ENCODE data around the gene KRTAP12-3. TPM values are rescaled to one million over a fixed set of nuclear protein-coding genes. Genes with fewer than 3 reads are reported as not detected.

The KRTAP12-3 gene
- polyA plus RNA-seq, 3 donors, result not detected

DNA sequence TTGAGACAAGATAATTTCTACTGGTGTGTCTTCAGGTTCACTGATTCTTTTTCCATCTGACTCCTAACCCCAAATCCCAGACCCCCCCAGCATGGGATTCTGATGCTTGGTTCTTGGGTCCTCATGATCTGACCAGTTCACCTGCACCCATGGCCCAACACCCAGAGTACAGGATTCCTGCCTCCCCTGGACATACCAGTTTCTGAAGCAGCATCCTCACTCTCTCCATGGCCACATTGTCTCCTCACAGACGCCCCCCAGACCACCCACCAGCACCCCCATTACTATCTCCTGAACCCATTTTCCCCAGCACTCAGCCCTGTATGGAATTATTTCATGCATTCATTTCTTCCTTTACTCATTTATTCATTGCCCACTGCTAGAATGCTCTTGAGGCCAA is 864 bp upstream of the KRTAP12-3 start:
- WGBS (ENCODE audit: insufficient coverage), result 80% methylated on average over 1 of the region's 1 CpG
- Histone ChIP-seq H3K36me3 (replicated peaks in 1 of 2; ENCODE audit: control insufficient read depth in 1 of 2, insufficient read depth in 2 of 2, low read length in 2 of 2) (no peaks in the 10 kb centered on the region), H3K4me3 (replicated peaks in 1 of 3; ENCODE audit: low read depth in 2 of 3, low read length in 3 of 3) (no peak overlapping the region), H3K4me2 (replicated peaks; ENCODE audit: extremely low read depth, low read length, poor library complexity, severe bottlenecking) (no peak overlapping the region), H4K20me1 (ENCODE audit: insufficient read depth, low read length) (no peaks in the 10 kb centered on the region), H3K9ac (ENCODE audit: insufficient read depth, low read length, poor library complexity, severe bottlenecking) (no peak overlapping the region), H3K27me3 (ENCODE audit: control insufficient read depth in 2 of 2, insufficient read depth in 2 of 2, low read length in 2 of 2) (no peaks in the 10 kb centered on the region), H3K79me2 (ENCODE audit: insufficient read depth, low read length) (no peaks in the 10 kb centered on the region), H2AFZ (ENCODE audit: insufficient read depth, low read depth, low read length, poor library complexity, severe bottlenecking) (no peak overlapping the region), H3K27ac (ENCODE audit: low read depth in 1 of 2, low read length in 2 of 2) (no peak overlapping the region), H3K9me3 (replicated peaks in 1 of 2; ENCODE audit: control insufficient read depth in 1 of 2, insufficient read depth in 1 of 2, low read length in 2 of 2) (peaks cover 16 to 51% of the 10 kb centered on the region in 2 donors), H3K4me1 (ENCODE audit: control insufficient read depth in 1 of 2, insufficient read depth in 2 of 2, low read length in 2 of 2) (no peaks in the 10 kb centered on the region)
- intact Hi-C loops (cut with micrococcal nuclease), result no loop called here
- DNase-seq, result no peak
- Mint-ChIP-seq H3K27me3 (ENCODE audit: low read depth in 3 of 3) (peaks cover 7 to 12% (median 10%) of the 10 kb centered on the region in 3 donors), H3K4me3 (no peak overlapping the region), H3K4me1 (no peaks in the 10 kb centered on the region), H3K9me3 (peaks cover 27 to 61% (median 51%) of the 10 kb centered on the region in 7 donors), H3K36me3 (no peaks in the 10 kb centered on the region), H3K27ac (no peak overlapping the region)
- TF ChIP-seq CTCF (IDR thresholded peaks at IDR 0.05), result no peak

- Mint-ChIP-seq H3K4me3 (no peak overlapping the region), H3K9me3 (peaks cover 27 to 58% (median 42%) of the 10 kb centered on the region in 7 donors), H3K27me3 (ENCODE audit: low read depth in 3 of 3) (peaks cover 8 to 14% (median 10%) of the 10 kb centered on the region in 3 donors), H3K27ac (no peak overlapping the region), H3K4me1 (no peaks in the 10 kb centered on the region), H3K36me3 (no peaks in the 10 kb centered on the region)
- Histone ChIP-seq H3K4me1 (ENCODE audit: control insufficient read depth in 1 of 2, insufficient read depth in 2 of 2, low read length in 2 of 2) (no peaks in the 10 kb centered on the region), H3K27ac (ENCODE audit: low read depth in 1 of 2, low read length in 2 of 2) (no peak overlapping the region), H3K27me3 (ENCODE audit: control insufficient read depth in 2 of 2, insufficient read depth in 2 of 2, low read length in 2 of 2) (no peaks in the 10 kb centered on the region), H2AFZ (ENCODE audit: insufficient read depth, low read depth, low read length, poor library complexity, severe bottlenecking) (no peak overlapping the region), H3K36me3 (replicated peaks in 1 of 2; ENCODE audit: control insufficient read depth in 1 of 2, insufficient read depth in 2 of 2, low read length in 2 of 2) (no peaks in the 10 kb centered on the region), H3K9ac (ENCODE audit: insufficient read depth, low read length, poor library complexity, severe bottlenecking) (no peak overlapping the region), H3K9me3 (replicated peaks in 1 of 2; ENCODE audit: control insufficient read depth in 1 of 2, insufficient read depth in 1 of 2, low read length in 2 of 2) (peaks cover 16 to 51% of the 10 kb centered on the region in 2 donors), H3K79me2 (ENCODE audit: insufficient read depth, low read length) (no peaks in the 10 kb centered on the region), H3K4me2 (replicated peaks; ENCODE audit: extremely low read depth, low read length, poor library complexity, severe bottlenecking) (no peak overlapping the region), H3K4me3 (replicated peaks in 1 of 3; ENCODE audit: low read depth in 2 of 3, low read length in 3 of 3) (no peak overlapping the region), H4K20me1 (ENCODE audit: insufficient read depth, low read length) (no peaks in the 10 kb centered on the region)
- DNase-seq, result no peak
- no peak for TF ChIP-seq CTCF (IDR thresholded peaks at IDR 0.05)
- WGBS (ENCODE audit: insufficient coverage), result no CpG with 5 or more reads among the region's 5 CpGs
- intact Hi-C loops (cut with micrococcal nuclease), result no loop called here
Observed at GRCh38 chr21:44658541-44658910, 794 bp downstream of the KRTAP12-3 start.
